Chondrocyte (in vitro differentiated cells): Measurements from ENCODE around the gene COL24A1. TPM values are rescaled to one million over a fixed set of nuclear protein-coding genes. Genes with fewer than 3 reads are reported as not detected.

ENCODE experiments used
- DNase-seq: peaks from one replicate; pipeline ENCODE4 v3.0.0; 2021; ENCODE audit warnings: mixed read lengths, low spot score
- H3K27ac Mint-ChIP-seq: one replicate; pipeline ENCODE4 v1.8.0; 2021; ENCODE audit warnings: mild to moderate bottlenecking, moderate library complexity, mixed read lengths; ENCODE audit not compliant: unreplicated experiment
- H3K27me3 Mint-ChIP-seq: 2 replicates; pipeline ENCODE4 v1.8.0; 2021; ENCODE audit warnings: low read depth, mixed read lengths
- H3K36me3 Mint-ChIP-seq: 2 replicates; pipeline ENCODE4 v1.8.0; 2021; ENCODE audit warnings: low read depth, mixed read lengths
- H3K4me1 Mint-ChIP-seq: 2 replicates; pipeline ENCODE4 v1.8.0; 2021; ENCODE audit warnings: low read depth, mild to moderate bottlenecking, mixed read lengths
- H3K4me3 Mint-ChIP-seq: one replicate; pipeline ENCODE4 v1.8.0; 2021; ENCODE audit warnings: mild to moderate bottlenecking, moderate library complexity, mixed read lengths; ENCODE audit not compliant: unreplicated experiment
- H3K9me3 Mint-ChIP-seq: 2 replicates; pipeline ENCODE4 v1.8.0; 2021; ENCODE audit warnings: low read depth, mixed read lengths
- total RNA-seq: library from RNA; stranded (reverse); gene quantifications from 3 replicates; pipeline ENCODE4 v1.2.1, GENCODE V29; 2021
- TF ChIP-seq, protein P1 (sequence below): fragments of 200-600 bp; sonication (generic); IDR thresholded peaks from 2 replicates; pipeline ENCODE4 v1.5.0; 2021; ENCODE audit warnings: antibody characterized with exemption, mild to moderate bottlenecking, moderate library complexity

The COL24A1 gene
- total RNA-seq, 1 donor from 2014 or later, result 0.30 TPM

- DNase-seq, result no peak
- no peak overlapping the region for H3K4me3 Mint-ChIP-seq
- H3K27me3 Mint-ChIP-seq, result no peaks in the 10 kb centered on the region
- TF ChIP-seq, protein P1, sequence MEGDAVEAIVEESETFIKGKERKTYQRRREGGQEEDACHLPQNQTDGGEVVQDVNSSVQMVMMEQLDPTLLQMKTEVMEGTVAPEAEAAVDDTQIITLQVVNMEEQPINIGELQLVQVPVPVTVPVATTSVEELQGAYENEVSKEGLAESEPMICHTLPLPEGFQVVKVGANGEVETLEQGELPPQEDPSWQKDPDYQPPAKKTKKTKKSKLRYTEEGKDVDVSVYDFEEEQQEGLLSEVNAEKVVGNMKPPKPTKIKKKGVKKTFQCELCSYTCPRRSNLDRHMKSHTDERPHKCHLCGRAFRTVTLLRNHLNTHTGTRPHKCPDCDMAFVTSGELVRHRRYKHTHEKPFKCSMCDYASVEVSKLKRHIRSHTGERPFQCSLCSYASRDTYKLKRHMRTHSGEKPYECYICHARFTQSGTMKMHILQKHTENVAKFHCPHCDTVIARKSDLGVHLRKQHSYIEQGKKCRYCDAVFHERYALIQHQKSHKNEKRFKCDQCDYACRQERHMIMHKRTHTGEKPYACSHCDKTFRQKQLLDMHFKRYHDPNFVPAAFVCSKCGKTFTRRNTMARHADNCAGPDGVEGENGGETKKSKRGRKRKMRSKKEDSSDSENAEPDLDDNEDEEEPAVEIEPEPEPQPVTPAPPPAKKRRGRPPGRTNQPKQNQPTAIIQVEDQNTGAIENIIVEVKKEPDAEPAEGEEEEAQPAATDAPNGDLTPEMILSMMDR, result no peak
- no peak overlapping the region for H3K27ac Mint-ChIP-seq
- H3K36me3 Mint-ChIP-seq, result no peaks in the 10 kb centered on the region
- H3K4me1 Mint-ChIP-seq, result peaks cover 3% of the 10 kb centered on the region
- no peaks in the 10 kb centered on the region for H3K9me3 Mint-ChIP-seq
Observed at GRCh38 chr1:85947186-85947585, 209.4 kb downstream of the COL24A1 start.

DNA sequence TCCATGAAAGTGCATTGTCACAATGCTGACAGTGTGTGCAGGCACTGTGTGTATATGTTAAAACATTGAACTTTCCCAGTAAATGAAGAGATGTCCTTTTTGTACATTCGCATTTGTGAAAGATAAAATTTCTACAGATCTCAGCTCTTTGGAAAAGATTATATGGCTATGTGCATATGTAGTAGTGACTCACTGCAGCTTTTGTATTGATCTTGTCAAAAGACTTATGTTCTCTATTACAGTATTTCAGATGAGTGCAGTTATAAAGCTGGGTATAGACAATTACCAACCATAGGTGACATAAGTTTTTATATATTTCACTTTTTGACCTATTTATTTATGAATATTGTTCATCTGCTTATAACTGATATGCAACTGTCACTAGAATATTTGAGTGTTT lies 212.6 kb downstream of the COL24A1 start:
- H3K9me3 Mint-ChIP-seq, result no peaks in the 10 kb centered on the region
- H3K27me3 Mint-ChIP-seq, result no peaks in the 10 kb centered on the region
- DNase-seq, result no peak
- no peak overlapping the region for H3K4me3 Mint-ChIP-seq
- H3K27ac Mint-ChIP-seq, result no peak overlapping the region
- TF ChIP-seq, protein P1, result no peak
- H3K36me3 Mint-ChIP-seq, result no peaks in the 10 kb centered on the region
- H3K4me1 Mint-ChIP-seq, result peaks cover 17% of the 10 kb centered on the region

DNA sequence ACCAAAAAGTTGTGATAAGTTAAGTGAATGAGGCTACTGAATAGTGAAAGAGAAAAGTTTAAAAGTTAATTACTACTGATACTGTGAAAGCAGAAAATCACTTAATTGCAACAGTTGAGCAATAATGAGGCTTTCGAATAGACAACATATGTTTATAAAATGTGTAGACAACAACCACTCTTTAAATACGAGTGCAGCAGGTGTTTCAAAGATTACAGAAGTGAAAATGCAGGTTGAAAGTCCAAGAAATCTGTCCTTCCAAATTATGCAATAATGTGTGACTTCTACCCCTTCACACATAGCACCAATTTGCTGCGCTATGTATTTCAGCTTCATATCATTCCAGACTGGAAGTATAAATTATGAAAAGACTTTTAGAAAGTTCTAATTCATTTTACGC lies 213.0 kb downstream of the COL24A1 start:
- Mint-ChIP-seq H3K4me3 (no peak overlapping the region), H3K4me1 (peaks cover 17% of the 10 kb centered on the region), H3K27me3 (no peaks in the 10 kb centered on the region), H3K27ac (no peak overlapping the region), H3K9me3 (no peaks in the 10 kb centered on the region), H3K36me3 (no peaks in the 10 kb centered on the region)
- TF ChIP-seq, protein P1, result no peak
- no peak for DNase-seq

GRCh38 chr1:85940656-85941306 lies 215.8 kb downstream of the COL24A1 start:
- Mint-ChIP-seq H3K4me3 (no peak overlapping the region), H3K27me3 (no peaks in the 10 kb centered on the region), H3K36me3 (no peaks in the 10 kb centered on the region), H3K9me3 (no peaks in the 10 kb centered on the region), H3K4me1 (peaks cover 17% of the 10 kb centered on the region), H3K27ac (peak overlapping the region; percentile 32)
- TF ChIP-seq, protein P1, result no peak
- DNase-seq, result no peak

DNA sequence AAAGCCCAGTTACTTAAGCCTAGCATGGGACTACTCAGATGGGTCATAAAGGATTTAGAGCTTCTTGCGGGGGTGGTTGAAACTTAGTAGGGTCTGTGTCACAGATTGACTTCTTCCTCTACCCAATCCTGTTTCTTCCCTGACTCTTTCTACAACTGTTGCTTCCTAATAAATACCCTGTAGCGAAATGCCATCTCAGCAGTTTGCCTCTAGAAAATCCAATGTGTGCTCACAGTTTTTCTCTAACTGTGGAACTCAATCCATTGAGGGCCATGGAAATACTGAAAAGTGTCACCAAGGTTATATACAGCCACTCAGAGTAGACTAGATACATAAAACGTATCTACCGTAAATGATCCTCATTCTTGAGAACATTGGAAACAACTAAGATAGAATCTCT lies 217.7 kb downstream of the COL24A1 start:
- no peak for DNase-seq
- Mint-ChIP-seq H3K4me1 (peaks cover 19% of the 10 kb centered on the region), H3K4me3 (no peak overlapping the region), H3K36me3 (no peaks in the 10 kb centered on the region), H3K9me3 (no peaks in the 10 kb centered on the region), H3K27me3 (no peaks in the 10 kb centered on the region), H3K27ac (no peak overlapping the region)
- TF ChIP-seq, protein P1, result no peak
